Activated CD4-positive, alpha-beta memory T cell treated with anti-CD3 and anti-CD28 coated beads, Interleukin-2, amount 10 ng/mL, durations not matched to agents 7 days and 5 days (primary cell): Measurements from ENCODE around the gene TEX29. TPM values are rescaled to one million over a fixed set of nuclear protein-coding genes. Genes with fewer than 3 reads are reported as not detected.
A peak's percentile ranks its signal among the peaks of the same experiment; 100 is the strongest.

Experiments used
- CTCF ChIA-PET: fragments of 350-600 bp; sonication (Branson Sonifier 250); formaldehyde crosslinking; loops from one replicate; lab custom pipeline; 2021; ENCODE audit warnings: antibody characterized with exemption, inconsistent platforms; lab: Charles Lee
- POLR2A ChIA-PET: fragments of 350-600 bp; sonication (Branson Sonifier 250); formaldehyde crosslinking; loops from one replicate; lab custom pipeline; 2021; ENCODE audit warnings: antibody characterized with exemption; lab: Charles Lee
- DNase-seq: peaks from one replicate; pipeline ENCODE4 v3.0.0-alpha.2; 2020
- H3K27ac Mint-ChIP-seq: one replicate; pipeline ENCODE4 v1.8.0; 2021; ENCODE audit warnings: mild to moderate bottlenecking, mixed read lengths
- H3K27me3 Mint-ChIP-seq: one replicate; pipeline ENCODE4 v1.8.0; 2021; ENCODE audit warnings: mixed read lengths
- H3K36me3 Mint-ChIP-seq: one replicate; pipeline ENCODE4 v1.8.0; 2021; ENCODE audit warnings: low read depth, mixed read lengths
- H3K4me1 Mint-ChIP-seq: one replicate; pipeline ENCODE4 v1.8.0; 2021; ENCODE audit warnings: mixed read lengths
- H3K4me3 Mint-ChIP-seq: one replicate; pipeline ENCODE4 v1.8.0; 2021; ENCODE audit warnings: mild to moderate bottlenecking, mixed read lengths
- H3K9me3 Mint-ChIP-seq: one replicate; pipeline ENCODE4 v1.8.0; 2021; ENCODE audit warnings: mixed read lengths
- total RNA-seq, 2 experiments: library from RNA; stranded (reverse); gene quantifications; one replicate each; pipeline ENCODE4 v1.2.3, GENCODE V29; 2021

TEX29 gene
- under 1 TPM; 0.73 to 0.93 TPM for total RNA-seq

DNA sequence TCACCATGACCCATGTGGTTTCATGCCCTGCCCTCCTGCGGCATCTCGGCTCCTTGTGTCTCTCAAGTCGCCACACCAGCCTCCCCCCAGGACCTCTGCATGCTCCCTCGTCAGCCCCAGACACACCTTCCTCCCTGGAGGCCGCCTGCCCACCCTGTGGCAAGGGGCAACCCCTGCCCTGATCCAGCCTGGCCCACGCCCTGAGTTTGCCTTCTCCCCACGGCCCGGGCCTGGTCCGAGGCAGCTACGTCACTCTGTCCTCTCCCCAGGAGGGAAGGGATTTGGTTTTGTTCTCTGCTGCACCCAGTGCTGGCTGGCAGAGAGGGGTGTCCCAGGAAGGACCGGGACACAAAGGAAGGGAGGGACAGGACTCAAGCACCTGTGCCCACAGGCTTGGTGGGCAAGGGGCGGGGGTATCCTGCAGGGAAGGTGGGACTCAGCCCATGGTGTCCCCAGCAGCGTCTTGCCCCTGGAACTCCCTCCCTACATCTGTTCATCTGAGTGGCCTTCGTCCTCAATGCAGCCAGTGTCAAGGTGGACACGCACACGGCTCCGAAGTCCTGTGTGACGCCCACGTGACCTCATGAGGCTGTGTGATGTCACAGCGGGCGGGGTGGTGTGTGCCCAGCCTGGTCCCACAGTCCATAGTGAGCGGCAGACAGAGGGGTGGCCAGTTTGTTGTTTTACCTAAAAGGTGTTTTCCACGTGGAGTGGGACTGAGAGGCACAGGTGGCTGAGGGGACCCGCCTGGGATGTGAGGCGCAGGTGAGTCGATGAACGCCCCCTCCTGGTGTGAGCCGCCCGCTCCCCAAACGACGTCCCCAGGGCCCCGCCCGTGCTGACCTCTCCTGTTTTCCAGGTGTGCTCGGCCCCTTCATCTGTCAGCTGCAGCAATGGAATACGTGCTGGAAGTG is at the start of gene TEX29:
Gene TEX29 (plus strand): TSS at position 645 of the 914 bp plus-strand sequence. CDS start 249 bp downstream, at position 894.
- POLR2A ChIA-PET, result no interaction called here
- H3K36me3 Mint-ChIP-seq, result no peaks in the 10 kb centered on the region
- CTCF ChIA-PET, result no interaction called here
- H3K4me3 Mint-ChIP-seq, result no peak within 1 kb of the TSS
- peaks cover 9% of the 10 kb centered on the region for H3K4me1 Mint-ChIP-seq
- no peak within 1 kb of the TSS for H3K27ac Mint-ChIP-seq
- H3K9me3 Mint-ChIP-seq, result no peaks in the 10 kb centered on the region
- DNase-seq, result peak; percentile 13
- H3K27me3 Mint-ChIP-seq, result no peaks in the 10 kb centered on the region

DNA sequence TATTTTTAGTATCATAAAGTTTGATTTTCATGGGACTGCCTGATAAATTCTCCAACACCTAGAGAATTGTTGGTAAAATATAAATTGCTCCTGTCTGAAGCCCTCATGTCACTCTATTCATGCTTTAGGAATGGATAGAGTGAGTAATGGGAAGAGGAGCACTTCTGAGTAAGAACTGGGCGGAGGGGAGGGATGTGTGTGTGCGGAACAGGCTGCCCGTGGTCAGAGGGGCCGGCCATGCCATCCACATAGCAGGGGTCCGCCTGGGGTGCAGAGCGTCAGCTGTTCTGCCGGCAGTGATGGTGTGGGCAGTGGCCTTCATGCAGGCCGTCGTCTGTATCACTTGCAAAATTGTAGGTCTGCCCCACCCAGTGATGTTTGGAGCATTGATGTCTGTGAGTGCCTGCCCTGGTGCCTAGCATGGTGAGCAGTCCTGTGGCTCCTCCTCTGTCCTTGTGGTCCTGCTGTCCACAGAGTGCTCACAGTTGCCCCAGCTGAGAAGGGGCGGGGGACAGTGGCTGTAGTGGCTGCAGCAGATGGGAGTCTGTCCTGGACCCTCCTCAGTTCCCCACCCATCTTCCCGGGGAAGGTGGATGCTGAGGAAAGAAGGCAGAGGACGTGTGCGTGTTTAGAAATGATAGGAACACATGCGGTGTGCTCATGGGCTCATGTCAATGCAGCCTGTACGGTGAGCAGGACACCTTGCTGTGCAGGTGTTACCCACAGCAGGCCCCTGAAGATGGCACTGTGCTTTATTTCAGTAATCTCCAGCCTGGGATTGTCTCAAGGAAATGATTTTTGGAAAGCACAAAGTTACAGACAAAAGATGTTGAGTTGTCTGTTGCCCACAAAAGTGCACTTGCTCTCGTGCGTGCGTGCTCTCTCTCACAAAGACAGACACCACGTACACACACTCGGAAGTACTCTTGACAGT is 49.4 kb upstream of the TEX29 start:
- peaks cover 55% of the 10 kb centered on the region for H3K36me3 Mint-ChIP-seq
- H3K9me3 Mint-ChIP-seq, result no peaks in the 10 kb centered on the region
- H3K27ac Mint-ChIP-seq, result no peak overlapping the region
- ChIA-PET CTCF (no interaction called here), POLR2A (no interaction called here)
- H3K27me3 Mint-ChIP-seq, result no peaks in the 10 kb centered on the region
- no peak for DNase-seq
- H3K4me3 Mint-ChIP-seq, result no peak overlapping the region
- peaks cover 21% of the 10 kb centered on the region for H3K4me1 Mint-ChIP-seq

GRCh38 chr13:111272117-111272516 is 48.3 kb upstream of the TEX29 start:
- CTCF ChIA-PET, result no interaction called here
- no peak overlapping the region for H3K4me3 Mint-ChIP-seq
- H3K36me3 Mint-ChIP-seq, result peaks cover 62% of the 10 kb centered on the region
- H3K4me1 Mint-ChIP-seq, result peaks cover 30% of the 10 kb centered on the region
- no peaks in the 10 kb centered on the region for H3K9me3 Mint-ChIP-seq
- POLR2A ChIA-PET, result no interaction called here
- no peak for DNase-seq
- no peak overlapping the region for H3K27ac Mint-ChIP-seq
- no peaks in the 10 kb centered on the region for H3K27me3 Mint-ChIP-seq

GRCh38 chr13:111275382-111275781 is 45.1 kb upstream of the TEX29 start:
- no peak overlapping the region for H3K27ac Mint-ChIP-seq
- ChIA-PET POLR2A (interaction anchor here (1.2 kb wide), 1 partner anchor 86 kb away, joined by 3 read pairs; no protein-coding TSS in a partner anchor), CTCF (no interaction called here)
- H3K4me1 Mint-ChIP-seq, result peaks cover 30% of the 10 kb centered on the region
- peaks cover 79% of the 10 kb centered on the region for H3K36me3 Mint-ChIP-seq
- DNase-seq, result no peak
- no peaks in the 10 kb centered on the region for H3K27me3 Mint-ChIP-seq
- no peaks in the 10 kb centered on the region for H3K9me3 Mint-ChIP-seq
- no peak overlapping the region for H3K4me3 Mint-ChIP-seq

- ChIA-PET POLR2A (interaction anchor here (1.2 kb wide), 1 partner anchor 87 kb away, joined by 3 read pairs; no protein-coding TSS in a partner anchor), CTCF (no interaction called here)
- Mint-ChIP-seq H3K27ac (no peak overlapping the region), H3K4me1 (peaks cover 29% of the 10 kb centered on the region), H3K27me3 (no peaks in the 10 kb centered on the region), H3K9me3 (no peaks in the 10 kb centered on the region), H3K36me3 (peaks cover 83% of the 10 kb centered on the region), H3K4me3 (no peak overlapping the region)
- DNase-seq, result no peak
These were observed 44.3 kb upstream of the TEX29 start for GRCh38 chr13:111275995-111276618.

GRCh38 chr13:111278258-111278657 is 42.2 kb upstream of the TEX29 start:
- peaks cover 84% of the 10 kb centered on the region for H3K36me3 Mint-ChIP-seq
- peaks cover 29% of the 10 kb centered on the region for H3K4me1 Mint-ChIP-seq
- CTCF ChIA-PET, result interaction anchor here (1.4 kb wide), 1 partner anchor 122 kb away, joined by 3 read pairs; no protein-coding TSS in a partner anchor
- H3K27me3 Mint-ChIP-seq, result no peaks in the 10 kb centered on the region
- POLR2A ChIA-PET, result no interaction called here
- DNase-seq, result no peak
- peak overlapping the region; percentile 60 for H3K27ac Mint-ChIP-seq
- no peak overlapping the region for H3K4me3 Mint-ChIP-seq
- no peaks in the 10 kb centered on the region for H3K9me3 Mint-ChIP-seq

DNA sequence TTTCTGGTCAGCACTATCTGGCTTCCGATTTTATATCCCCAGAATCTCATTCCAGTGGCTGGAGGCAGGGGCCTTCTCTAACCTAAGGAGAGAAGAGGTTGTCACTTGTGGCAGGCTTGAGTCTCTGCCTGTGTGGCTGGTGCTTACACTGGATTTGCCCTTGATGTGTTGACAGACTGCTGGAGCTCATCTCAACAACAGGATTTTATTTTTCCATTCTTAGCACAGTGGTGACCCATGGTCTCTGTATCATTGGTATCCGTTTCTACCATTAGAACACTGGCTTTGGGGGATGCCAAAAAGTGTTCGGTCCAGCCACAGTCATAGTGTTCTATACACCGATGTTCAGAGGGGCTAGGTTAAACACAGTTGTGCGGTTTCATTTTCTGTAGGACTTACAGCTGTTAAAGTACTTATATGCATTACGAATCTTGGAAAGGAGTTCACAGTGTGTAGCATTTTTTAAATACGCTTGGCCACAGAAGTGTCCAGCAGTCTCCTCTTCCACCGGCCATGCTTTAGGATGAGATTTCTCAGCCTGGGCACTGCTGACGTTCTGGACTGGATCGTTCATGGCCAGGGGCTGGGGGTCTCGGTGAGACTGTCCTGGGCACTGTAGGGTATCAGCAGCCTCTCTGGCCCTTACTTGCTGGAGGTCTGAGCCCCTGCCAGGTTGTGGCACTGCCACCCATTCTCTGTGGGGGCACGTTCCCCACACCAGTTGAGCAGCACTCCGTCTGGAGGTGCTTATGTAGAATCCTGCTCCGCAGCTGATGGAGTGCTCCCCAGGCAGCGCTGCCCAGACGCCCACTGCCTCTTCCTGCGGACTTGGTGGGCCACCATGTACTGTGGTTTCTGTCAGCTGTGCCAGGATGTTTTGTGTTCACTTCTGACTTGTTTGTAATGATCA is 41.4 kb upstream of the TEX29 start:
- Mint-ChIP-seq H3K4me3 (no peak overlapping the region), H3K27me3 (no peaks in the 10 kb centered on the region), H3K27ac (peak overlapping the region; percentile 62), H3K4me1 (peaks cover 29% of the 10 kb centered on the region), H3K36me3 (peaks cover 84% of the 10 kb centered on the region), H3K9me3 (no peaks in the 10 kb centered on the region)
- POLR2A ChIA-PET, result no interaction called here
- DNase-seq, result no peak
- CTCF ChIA-PET, result interaction anchor here (1.0 kb wide), 1 partner anchor 211 kb away, joined by 3 read pairs; no protein-coding TSS in a partner anchor

GRCh38 chr13:111280226-111280625 is 40.2 kb upstream of the TEX29 start:
- H3K36me3 Mint-ChIP-seq, result peaks cover 82% of the 10 kb centered on the region
- ChIA-PET POLR2A (no interaction called here), CTCF (interaction anchor here (1.0 kb wide), 1 partner anchor 212 kb away, joined by 3 read pairs; no protein-coding TSS in a partner anchor)
- H3K4me3 Mint-ChIP-seq, result no peak overlapping the region
- no peak for DNase-seq
- H3K27ac Mint-ChIP-seq, result no peak overlapping the region
- no peaks in the 10 kb centered on the region for H3K9me3 Mint-ChIP-seq
- H3K4me1 Mint-ChIP-seq, result peaks cover 28% of the 10 kb centered on the region
- H3K27me3 Mint-ChIP-seq, result no peaks in the 10 kb centered on the region

GRCh38 chr13:111280681-111281585 is 39.5 kb upstream of the TEX29 start:
- peaks cover 80% of the 10 kb centered on the region for H3K36me3 Mint-ChIP-seq
- H3K27me3 Mint-ChIP-seq, result no peaks in the 10 kb centered on the region
- CTCF ChIA-PET, result no interaction called here
- DNase-seq, result no peak
- H3K4me1 Mint-ChIP-seq, result peaks cover 21% of the 10 kb centered on the region
- H3K9me3 Mint-ChIP-seq, result no peaks in the 10 kb centered on the region
- no peak overlapping the region for H3K4me3 Mint-ChIP-seq
- POLR2A ChIA-PET, result no interaction called here
- H3K27ac Mint-ChIP-seq, result no peak overlapping the region

DNA sequence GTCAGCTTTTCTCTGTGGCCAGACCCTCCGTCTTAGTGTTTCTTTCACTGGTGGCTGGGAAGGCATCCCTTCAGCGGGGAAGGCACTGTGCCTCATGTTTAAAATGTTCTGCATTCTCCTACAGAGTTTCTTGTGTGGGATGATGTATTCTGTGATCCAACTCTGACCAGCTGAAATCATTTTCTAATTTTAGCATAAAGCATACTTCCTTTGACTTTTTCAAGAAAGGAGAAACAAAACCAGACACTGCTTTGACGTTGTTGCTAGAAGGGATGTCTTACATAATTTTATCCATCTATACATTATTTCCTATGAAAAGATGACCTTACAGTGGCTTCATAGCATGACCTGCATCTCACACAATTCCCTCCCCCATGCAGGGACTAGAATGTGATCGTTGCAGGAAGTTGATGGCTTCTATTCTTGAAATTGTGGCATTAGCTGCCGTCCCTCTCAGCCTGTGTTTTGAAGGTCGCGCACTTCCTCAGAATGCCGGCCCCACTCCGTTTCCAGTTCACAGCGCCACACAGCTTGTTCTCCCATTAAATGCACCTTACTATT is 38.6 kb upstream of the TEX29 start:
- Mint-ChIP-seq H3K4me1 (peaks cover 13% of the 10 kb centered on the region), H3K27ac (no peak overlapping the region), H3K9me3 (no peaks in the 10 kb centered on the region), H3K4me3 (no peak overlapping the region), H3K36me3 (peaks cover 79% of the 10 kb centered on the region), H3K27me3 (no peaks in the 10 kb centered on the region)
- DNase-seq, result no peak
- ChIA-PET POLR2A (no interaction called here), CTCF (no interaction called here)

DNA sequence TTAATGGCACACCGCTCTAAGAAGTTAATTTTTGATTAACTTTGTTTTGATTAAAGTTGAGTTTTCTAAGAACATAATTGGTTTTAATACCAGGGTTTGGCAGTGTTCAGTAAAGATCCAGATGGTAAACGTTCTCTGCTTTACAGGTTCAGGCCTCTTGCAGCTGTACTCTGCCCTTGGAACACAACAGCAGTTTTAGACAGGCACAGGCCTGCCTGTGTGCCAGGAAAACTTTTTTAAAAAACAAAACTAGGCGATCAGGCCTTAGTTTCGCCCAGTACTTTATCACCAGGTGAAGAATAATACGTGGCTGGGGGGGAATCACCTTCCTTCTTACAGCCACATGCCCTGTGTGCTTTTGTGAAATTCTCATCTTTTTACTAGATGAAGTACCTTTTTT is 38.0 kb upstream of the TEX29 start:
- Mint-ChIP-seq H3K4me3 (no peak overlapping the region), H3K4me1 (peaks cover 9% of the 10 kb centered on the region), H3K27ac (no peak overlapping the region), H3K36me3 (peaks cover 77% of the 10 kb centered on the region), H3K27me3 (no peaks in the 10 kb centered on the region), H3K9me3 (no peaks in the 10 kb centered on the region)
- no peak for DNase-seq
- CTCF ChIA-PET, result no interaction called here
- POLR2A ChIA-PET, result no interaction called here
